ENCODE data around the gene NUDT2. TPM values are rescaled to one million over a fixed set of nuclear protein-coding genes. Genes with fewer than 3 reads are reported as not detected.
A peak's percentile ranks its signal among the peaks of the same experiment; 100 is the strongest.

The NUDT2 gene
- total and polyA plus RNA-seq, 10 of the 15 experiments (the other 5 are each of a cell fraction or from before 2014, with no cell fraction given) = 24.5 to 55.1 (median 33.6) TPM

DNA sequence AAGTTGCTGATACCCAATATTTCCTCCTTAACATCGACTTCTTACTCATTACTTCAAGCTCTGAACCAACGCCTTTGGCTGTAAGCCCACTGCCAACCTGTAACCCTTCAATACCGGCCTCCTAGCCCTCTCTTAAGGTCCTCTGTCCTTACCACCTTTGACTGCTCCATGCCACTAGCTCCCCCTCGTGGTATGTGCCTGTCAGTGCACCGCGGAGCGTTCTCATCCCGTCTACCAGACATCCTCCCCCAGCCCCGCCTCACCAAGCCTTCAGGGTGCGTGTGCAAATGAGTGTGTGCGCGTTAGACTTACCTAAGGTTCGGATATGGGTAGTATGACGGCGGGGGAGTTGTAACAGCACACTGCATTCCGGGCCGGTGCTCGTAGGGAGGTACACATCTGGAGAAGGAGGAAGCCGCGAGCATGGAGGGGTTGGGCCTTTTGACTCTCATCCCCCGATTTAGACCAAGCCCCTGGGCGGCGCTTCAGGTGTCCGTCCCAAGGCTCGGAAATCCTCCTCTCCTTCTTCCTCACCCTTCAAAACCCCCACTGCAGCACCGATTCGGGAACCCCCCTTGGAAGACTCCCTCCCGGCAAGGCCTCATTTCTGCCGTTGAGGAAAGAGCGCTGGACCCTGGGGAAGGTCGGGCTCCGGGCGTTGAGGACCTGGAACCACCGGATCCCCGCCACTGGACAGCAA lies 50.1 kb downstream of the NUDT2 start:
- in situ Hi-C loops (cut with MboI) (no loop called here), intact Hi-C loops (cut with micrococcal nuclease; ENCODE audit: unreplicated experiment) (loop anchor here (1.0 to 5.0 kb wide), 2 partner anchors 47 to 127 kb away; no protein-coding TSS in a partner anchor)
- Histone ChIP-seq H3K9me3 (replicated peaks; ENCODE audit: control insufficient read depth, insufficient read depth, low read length) (no peaks in the 10 kb centered on the region), H3K36me3 (ENCODE audit: control insufficient read depth in 2 of 2, insufficient read depth in 2 of 2, low read length in 1 of 2) (no peaks in the 10 kb centered on the region), H3K27me3 (replicated peaks in 1 of 2; ENCODE audit: control insufficient read depth in 2 of 2, insufficient read depth in 2 of 2, low read length in 1 of 2) (peaks cover 5 to 12% of the 10 kb centered on the region in 2 experiments), H4K20me1 (ENCODE audit: control insufficient read depth, insufficient read depth) (no peaks in the 10 kb centered on the region), H3K9ac (ENCODE audit: control insufficient read depth, insufficient read depth, low read length) (peak overlapping the region; percentile 4; the same call in 1 of the 2 replicates), H3K27ac (ENCODE audit: control insufficient read depth, insufficient read depth) (no peak overlapping the region), H3K79me2 (ENCODE audit: control insufficient read depth, insufficient read depth, low read length) (no peaks in the 10 kb centered on the region), H2AFZ (ENCODE audit: control insufficient read depth, low read depth, low read length) (peak overlapping the region; percentile 94), H3K4me2 (ENCODE audit: control insufficient read depth, insufficient read depth) (peak overlapping the region; percentile 97), H3K4me3 (peak overlapping the region; percentile 64), H3K4me1 (ENCODE audit: control insufficient read depth, insufficient read depth, low read length) (peaks cover 21% of the 10 kb centered on the region)
- peak; percentile 99 for FAIRE-seq
- ChIA-PET CTCF (interaction anchor here (0.6 to 7.9 kb wide), 19 partner anchors 8 to 572 kb away, joined by 3 to 134 read pairs (median 3); no protein-coding TSS in a partner anchor), RAD21 (ENCODE audit: unreplicated experiment) (interaction anchor here (0.5 to 1.2 kb wide), 5 partner anchors 10 to 483 kb away, joined by 3 to 12 read pairs (median 4); no protein-coding TSS in a partner anchor), SMC1A (ENCODE audit: uncharacterized antibody, unreplicated experiment) (interaction anchor here (1.1 to 8.7 kb wide), 3 partner anchors 46 to 305 kb away, joined by 4 to 73 read pairs (median 4); no protein-coding TSS in a partner anchor), POLR2A (no interaction called here)
- BruUV-seq (replicated peaks) = no TSS peak
- 2% methylated on average over 29 of the region's 35 CpGs for WGBS (ENCODE audit: insufficient coverage, insufficient replicate concordance, low lambda C conversion rate, missing lambda C conversion rate)
- ATAC-seq = peak; percentile 63
- DNase-seq (ENCODE audit: low read depth, low spot score) = peak; percentile 62
- TF ChIP-seq TCF12 (IDR thresholded peaks at IDR 0.05; ENCODE audit: low read depth, low read length) (no peak), ZNF274 (IDR thresholded peaks at IDR 0.05; ENCODE audit: insufficient read depth, insufficient read length) (no peak), CEBPB (IDR thresholded peaks at IDR 0.05; ENCODE audit: borderline replicate concordance in 1 of 2, low read depth in 2 of 2, low read length in 2 of 2) (no peak), PAX5 (IDR thresholded peaks at IDR 0.05; ENCODE audit: borderline replicate concordance, low read depth, low read length) (0 out of 2 replicates have a peak, but pooled peaks have one; percentile 23), BHLHE40 (IDR thresholded peaks at IDR 0.05; ENCODE audit: borderline replicate concordance in 1 of 2, low read depth in 2 of 2, low read length in 1 of 2) (peak in 1 of 2 experiments; percentile 37; a peak in 1 of 4 replicates), NR2C1 (IDR thresholded peaks at IDR 0.05) (no peak), BRCA1 (IDR thresholded peaks at IDR 0.05; ENCODE audit: low read depth, low read length) (no peak), SMC3 (IDR thresholded peaks at IDR 0.05; ENCODE audit: borderline replicate concordance, low read length) (peak; percentile 82), SIN3A (IDR thresholded peaks at IDR 0.05; ENCODE audit: low read depth, low read length) (peak; percentile 50; the same call in 1 of the 2 replicates), TCF7 (IDR thresholded peaks at IDR 0.05; ENCODE audit: borderline replicate concordance) (no peak), CBX3 (IDR thresholded peaks at IDR 0.05; ENCODE audit: borderline replicate concordance, low read depth) (no peak), NR2F1 (conservative IDR thresholded peaks at IDR 0.05) (peak; percentile 75), NBN (IDR thresholded peaks at IDR 0.05) (peak; percentile 63)
- TF ChIP-seq, protein P1, sequence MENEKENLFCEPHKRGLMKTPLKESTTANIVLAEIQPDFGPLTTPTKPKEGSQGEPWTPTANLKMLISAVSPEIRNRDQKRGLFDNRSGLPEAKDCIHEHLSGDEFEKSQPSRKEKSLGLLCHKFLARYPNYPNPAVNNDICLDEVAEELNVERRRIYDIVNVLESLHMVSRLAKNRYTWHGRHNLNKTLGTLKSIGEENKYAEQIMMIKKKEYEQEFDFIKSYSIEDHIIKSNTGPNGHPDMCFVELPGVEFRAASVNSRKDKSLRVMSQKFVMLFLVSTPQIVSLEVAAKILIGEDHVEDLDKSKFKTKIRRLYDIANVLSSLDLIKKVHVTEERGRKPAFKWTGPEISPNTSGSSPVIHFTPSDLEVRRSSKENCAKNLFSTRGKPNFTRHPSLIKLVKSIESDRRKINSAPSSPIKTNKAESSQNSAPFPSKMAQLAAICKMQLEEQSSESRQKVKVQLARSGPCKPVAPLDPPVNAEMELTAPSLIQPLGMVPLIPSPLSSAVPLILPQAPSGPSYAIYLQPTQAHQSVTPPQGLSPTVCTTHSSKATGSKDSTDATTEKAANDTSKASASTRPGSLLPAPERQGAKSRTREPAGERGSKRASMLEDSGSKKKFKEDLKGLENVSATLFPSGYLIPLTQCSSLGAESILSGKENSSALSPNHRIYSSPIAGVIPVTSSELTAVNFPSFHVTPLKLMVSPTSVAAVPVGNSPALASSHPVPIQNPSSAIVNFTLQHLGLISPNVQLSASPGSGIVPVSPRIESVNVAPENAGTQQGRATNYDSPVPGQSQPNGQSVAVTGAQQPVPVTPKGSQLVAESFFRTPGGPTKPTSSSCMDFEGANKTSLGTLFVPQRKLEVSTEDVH (IDR thresholded peaks at IDR 0.05; ENCODE audit: low read depth, partially characterized antibody) = no peak
- TF ChIP-seq, protein P2, sequence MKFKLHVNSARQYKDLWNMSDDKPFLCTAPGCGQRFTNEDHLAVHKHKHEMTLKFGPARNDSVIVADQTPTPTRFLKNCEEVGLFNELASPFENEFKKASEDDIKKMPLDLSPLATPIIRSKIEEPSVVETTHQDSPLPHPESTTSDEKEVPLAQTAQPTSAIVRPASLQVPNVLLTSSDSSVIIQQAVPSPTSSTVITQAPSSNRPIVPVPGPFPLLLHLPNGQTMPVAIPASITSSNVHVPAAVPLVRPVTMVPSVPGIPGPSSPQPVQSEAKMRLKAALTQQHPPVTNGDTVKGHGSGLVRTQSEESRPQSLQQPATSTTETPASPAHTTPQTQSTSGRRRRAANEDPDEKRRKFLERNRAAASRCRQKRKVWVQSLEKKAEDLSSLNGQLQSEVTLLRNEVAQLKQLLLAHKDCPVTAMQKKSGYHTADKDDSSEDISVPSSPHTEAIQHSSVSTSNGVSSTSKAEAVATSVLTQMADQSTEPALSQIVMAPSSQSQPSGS (IDR thresholded peaks at IDR 0.05; ENCODE audit: low read length) = no peak
- TF ChIP-seq, protein P3, sequence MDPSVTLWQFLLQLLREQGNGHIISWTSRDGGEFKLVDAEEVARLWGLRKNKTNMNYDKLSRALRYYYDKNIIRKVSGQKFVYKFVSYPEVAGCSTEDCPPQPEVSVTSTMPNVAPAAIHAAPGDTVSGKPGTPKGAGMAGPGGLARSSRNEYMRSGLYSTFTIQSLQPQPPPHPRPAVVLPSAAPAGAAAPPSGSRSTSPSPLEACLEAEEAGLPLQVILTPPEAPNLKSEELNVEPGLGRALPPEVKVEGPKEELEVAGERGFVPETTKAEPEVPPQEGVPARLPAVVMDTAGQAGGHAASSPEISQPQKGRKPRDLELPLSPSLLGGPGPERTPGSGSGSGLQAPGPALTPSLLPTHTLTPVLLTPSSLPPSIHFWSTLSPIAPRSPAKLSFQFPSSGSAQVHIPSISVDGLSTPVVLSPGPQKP (IDR thresholded peaks at IDR 0.05; ENCODE audit: low read depth, low read length) = no peak
